OCI-LY1 (cell line): ENCODE data around the gene TMEM266.

Experiments
- H2AFZ ChIP-seq: fragments of 200-600 bp; sonication (generic), shearing (Covaris generic); 2 replicates; pipeline ENCODE4 v1.6.0; 2014; ENCODE audit warnings: antibody characterized with exemption, mild to moderate bottlenecking, low read length
- H3F3A ChIP-seq: fragments of 200-600 bp; sonication (generic), shearing (Covaris generic); 2 replicates; pipeline ENCODE4 v1.6.0; 2014; ENCODE audit warnings: mild to moderate bottlenecking, antibody characterized with exemption, low read length, moderate library complexity; ENCODE audit not compliant: insufficient read depth
- H3K27ac ChIP-seq: fragments of 200-600 bp; sonication (generic); 2 replicates; pipeline ENCODE4 v1.5.1; 2014; ENCODE audit warnings: low read length, mixed run types, mild to moderate bottlenecking, low read depth; ENCODE audit not compliant: poor library complexity, severe bottlenecking
- H3K27me3 ChIP-seq: fragments of 200-600 bp; sonication (generic); 2 replicates; pipeline ENCODE4 v1.6.0; 2014; ENCODE audit warnings: antibody characterized with exemption, mild to moderate bottlenecking, low read length, moderate library complexity; ENCODE audit not compliant: insufficient read depth
- H3K36me3 ChIP-seq: fragments of 200-600 bp; sonication (generic); 2 replicates; pipeline ENCODE4 v1.6.1; 2014; ENCODE audit warnings: mild to moderate bottlenecking, antibody characterized with exemption, low read length, moderate library complexity, mixed read lengths; ENCODE audit not compliant: insufficient read depth
- H3K4me1 ChIP-seq: fragments of 200-600 bp; sonication (generic); 2 replicates; pipeline ENCODE4 v1.5.1; 2014; ENCODE audit warnings: mild to moderate bottlenecking, low read length, moderate library complexity; ENCODE audit not compliant: insufficient read depth, severe bottlenecking
- H3K4me2 ChIP-seq: fragments of 200-600 bp; sonication (generic), shearing (Covaris generic); 2 replicates; pipeline ENCODE4 v1.6.1; 2014; ENCODE audit warnings: low read length
- H3K4me3 ChIP-seq: fragments of 200-600 bp; sonication (generic); 2 replicates; pipeline ENCODE4 v1.5.1; 2014; ENCODE audit warnings: low read length, low read depth, mild to moderate bottlenecking, mixed read lengths; ENCODE audit not compliant: poor library complexity, severe bottlenecking
- H3K79me2 ChIP-seq: fragments of 200-600 bp; shearing (Covaris generic); 2 replicates; pipeline ENCODE4 v1.6.1; 2016; ENCODE audit warnings: mixed run types, low read length, mixed read lengths; ENCODE audit not compliant: insufficient read depth
- H3K9ac ChIP-seq: fragments of 200-600 bp; sonication (generic), shearing (Covaris generic); 2 replicates; pipeline ENCODE4 v1.6.1; 2014; ENCODE audit warnings: mild to moderate bottlenecking, low read length, mixed read lengths
- H3K9me2 ChIP-seq: fragments of 200-600 bp; sonication (generic), shearing (Covaris generic); 2 replicates; pipeline ENCODE4 v1.6.1; 2014; ENCODE audit warnings: low read depth, mild to moderate bottlenecking, low read length, mixed read lengths
- H3K9me3 ChIP-seq: fragments of 200-600 bp; shearing (Covaris generic); 2 replicates; pipeline ENCODE4 v1.6.1; 2014; ENCODE audit warnings: low read length, mixed read lengths
- H4K20me1 ChIP-seq: fragments of 200-600 bp; sonication (generic), shearing (Covaris generic); 2 replicates; pipeline ENCODE4 v1.6.0; 2016; ENCODE audit warnings: mild to moderate bottlenecking, low read length; ENCODE audit not compliant: insufficient read depth
- CTCF ChIP-seq: fragments of 200-600 bp; sonication (generic), shearing (Covaris generic); IDR thresholded peaks from 2 replicates; pipeline ENCODE4 v1.5.1; 2017; ENCODE audit warnings: mild to moderate bottlenecking, antibody characterized with exemption, low read length, moderate library complexity, mixed read lengths
- EZH2 ChIP-seq: fragments of 200-600 bp; sonication (generic), shearing (Covaris generic); IDR thresholded peaks from 2 replicates; pipeline ENCODE4 v1.8.0; 2017; ENCODE audit warnings: borderline replicate concordance, mixed run types, mild to moderate bottlenecking, antibody characterized with exemption, low read length, moderate library complexity, mixed read lengths

The TMEM266 gene

GRCh38 chr15:76229266-76229665 lies 169.5 kb downstream of the TMEM266 start:
- H3K4me1 ChIP-seq, result no peaks in the 10 kb centered on the region
- H4K20me1 ChIP-seq, result no peaks in the 10 kb centered on the region
- H3K4me3 ChIP-seq, result no peak overlapping the region
- no peaks in the 10 kb centered on the region for H3K27me3 ChIP-seq
- no peak overlapping the region for H3K27ac ChIP-seq
- H3K4me2 ChIP-seq, result no peak overlapping the region
- no peaks in the 10 kb centered on the region for H3K9me3 ChIP-seq
- no peaks in the 10 kb centered on the region for H3K9me2 ChIP-seq
- no peak overlapping the region for H2AFZ ChIP-seq
- TF ChIP-seq CTCF, result no peak
- TF ChIP-seq EZH2, result no peak
- H3F3A ChIP-seq, result no peaks in the 10 kb centered on the region
- H3K9ac ChIP-seq, result no peak overlapping the region
- peaks cover 32% of the 10 kb centered on the region for H3K36me3 ChIP-seq
- H3K79me2 ChIP-seq, result no peaks in the 10 kb centered on the region

- Histone ChIP-seq H3K36me3 (peaks cover 11% of the 10 kb centered on the region; the same call in 1 of the 2 replicates), H3K27ac (no peak overlapping the region), H3K9me2 (no peaks in the 10 kb centered on the region), H3K4me1 (no peaks in the 10 kb centered on the region), H3K9me3 (no peaks in the 10 kb centered on the region), H4K20me1 (no peaks in the 10 kb centered on the region), H3F3A (no peaks in the 10 kb centered on the region), H3K4me2 (no peak overlapping the region), H3K4me3 (no peak overlapping the region), H2AFZ (no peak overlapping the region), H3K79me2 (no peaks in the 10 kb centered on the region), H3K27me3 (no peaks in the 10 kb centered on the region), H3K9ac (no peak overlapping the region)
- TF ChIP-seq CTCF, result no peak
- no peak for TF ChIP-seq EZH2
These were observed 174.1 kb downstream of the TMEM266 start for GRCh38 chr15:76233921-76234320.

GRCh38 chr15:76234337-76234889 lies 174.6 kb downstream of the TMEM266 start:
- H3K4me1 ChIP-seq, result no peaks in the 10 kb centered on the region
- no peak overlapping the region for H3K4me2 ChIP-seq
- TF ChIP-seq EZH2, result no peak
- TF ChIP-seq CTCF, result no peak
- peaks cover 7% of the 10 kb centered on the region; the same call in 1 of the 2 replicates for H3K36me3 ChIP-seq
- H3K27me3 ChIP-seq, result no peaks in the 10 kb centered on the region
- no peak overlapping the region for H3K27ac ChIP-seq
- H3F3A ChIP-seq, result no peaks in the 10 kb centered on the region
- H3K9me3 ChIP-seq, result no peaks in the 10 kb centered on the region
- no peaks in the 10 kb centered on the region for H3K79me2 ChIP-seq
- H3K4me3 ChIP-seq, result no peak overlapping the region
- no peak overlapping the region for H3K9ac ChIP-seq
- no peaks in the 10 kb centered on the region for H4K20me1 ChIP-seq
- no peak overlapping the region for H2AFZ ChIP-seq
- no peaks in the 10 kb centered on the region for H3K9me2 ChIP-seq
